Activated CD4-positive, alpha-beta T cell treated with anti-CD3 and anti-CD28 coated beads for 1 hour (primary cell): ENCODE measurements around the gene TM2D3.
"Not testable (repeated sequence)": the region's sequence is repeated elsewhere in the genome, so short reads cannot be mapped to it uniquely, and the experiment has no call there.

ENCODE experiments used
- DNase-seq: peaks from one replicate; pipeline ENCODE4 v3.0.0-alpha.2; 2020

The TM2D3 gene

DNA sequence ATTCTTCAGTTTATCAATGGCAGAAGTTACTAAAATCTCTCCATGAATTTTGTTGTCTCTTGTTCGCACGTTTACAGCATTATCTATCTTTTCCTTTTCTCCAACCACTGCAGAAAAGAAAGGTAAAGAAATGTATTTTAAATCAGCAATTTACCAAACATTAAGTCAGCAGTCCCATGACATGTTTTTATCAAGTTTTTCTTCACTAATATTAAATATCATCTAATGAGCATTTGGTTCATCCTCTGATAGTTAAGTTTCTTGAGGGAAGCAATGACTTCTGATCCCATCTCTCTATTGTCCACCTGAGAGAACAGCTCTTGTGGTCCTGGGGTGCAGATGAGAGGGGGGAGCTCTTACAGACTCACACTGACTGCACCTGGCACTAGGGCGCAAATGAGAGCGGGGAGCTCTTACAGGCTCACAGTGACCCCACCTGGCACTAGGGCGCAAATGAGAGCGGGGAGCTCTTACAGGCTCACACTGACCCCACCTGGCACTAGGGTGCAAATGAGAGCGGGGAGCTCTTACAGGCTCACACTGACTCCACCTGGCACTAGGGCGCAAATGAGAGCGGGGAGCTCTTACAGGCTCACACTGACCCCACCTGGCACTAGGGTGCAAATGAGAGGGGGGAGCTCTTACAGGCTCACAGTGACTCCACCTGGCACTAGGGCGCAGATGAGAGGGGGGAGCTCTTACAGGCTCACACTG is 2.6 kb upstream of the TM2D3 start:
- not testable (repeated sequence) for DNase-seq

DNA sequence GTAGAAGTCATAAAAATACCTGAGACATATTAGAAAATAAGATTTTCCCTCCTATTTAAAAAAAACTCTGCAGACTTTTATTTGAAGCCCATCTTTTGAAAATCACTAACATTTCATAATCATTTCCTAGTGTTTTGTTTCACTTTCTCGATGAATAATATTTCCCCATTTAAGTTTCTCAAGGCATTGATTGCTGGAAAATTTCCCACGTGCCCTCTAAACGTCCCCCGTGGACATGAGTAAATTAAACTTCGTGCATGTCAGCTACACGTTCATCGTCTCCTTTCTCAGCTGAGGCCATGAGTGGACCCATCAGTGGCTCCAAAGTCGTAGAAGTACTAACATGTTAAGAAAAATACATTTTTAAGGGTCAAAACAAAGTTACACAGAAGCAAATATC is 2.0 kb upstream of the TM2D3 start:
- DNase-seq = no peak

DNA sequence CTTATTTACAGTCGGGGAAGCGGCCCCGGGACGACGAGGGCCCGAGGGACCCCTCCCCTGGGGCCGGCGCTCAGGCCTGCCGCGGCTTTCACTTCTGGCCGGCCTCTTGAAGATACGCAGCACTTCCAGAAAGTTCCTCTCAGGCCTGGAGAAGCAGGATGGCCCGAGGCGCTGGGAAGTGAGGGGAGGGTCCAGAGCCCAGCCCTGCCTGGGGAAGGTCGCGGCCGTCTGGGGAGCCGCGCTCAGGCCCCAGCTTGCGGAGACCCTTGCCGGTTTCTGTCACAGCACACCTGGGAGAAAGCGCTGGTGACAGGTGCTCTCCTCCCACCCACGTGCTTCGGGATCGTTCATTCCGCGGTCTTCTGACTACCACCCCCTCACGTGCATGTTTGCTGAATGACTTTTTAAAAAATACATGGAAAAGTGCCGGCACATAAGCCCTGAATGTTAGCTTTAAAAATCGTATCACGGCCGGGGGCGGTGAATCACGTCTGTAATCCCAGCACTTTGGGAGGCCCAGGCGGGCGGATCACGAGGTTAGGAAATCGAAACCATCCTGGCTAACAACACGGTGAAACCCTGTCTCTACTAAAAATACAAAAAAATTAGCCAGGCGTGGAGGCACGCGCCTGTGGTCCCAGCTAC is 727 bp upstream of the TM2D3 start:
- no peak for DNase-seq

DNA sequence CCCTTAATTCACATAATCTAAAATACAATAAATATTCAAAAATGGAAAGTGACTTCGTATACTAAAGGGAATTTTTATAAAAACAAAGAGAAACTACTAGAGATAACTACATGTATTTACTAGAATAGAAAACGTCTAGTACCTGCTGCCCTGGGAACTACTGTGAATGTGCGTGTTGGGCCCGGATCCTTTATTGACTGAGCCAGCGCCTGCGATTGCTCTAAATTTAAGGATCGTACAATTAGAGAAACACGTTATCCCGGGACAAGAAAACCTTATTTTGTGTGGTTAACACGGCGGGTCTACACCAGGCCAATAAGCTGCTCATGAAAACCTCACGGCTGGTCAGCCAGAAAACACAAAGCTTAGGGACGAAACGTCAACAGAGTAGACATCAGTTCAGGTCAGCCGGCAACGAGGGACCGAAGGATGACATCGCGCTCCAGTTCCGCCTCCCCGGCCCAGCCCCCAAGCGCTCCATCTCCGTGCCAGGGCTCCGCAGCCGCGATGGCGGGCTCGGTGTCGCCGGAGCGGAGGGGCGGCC is 555 bp downstream of the TM2D3 start:
- no peak for DNase-seq

DNA sequence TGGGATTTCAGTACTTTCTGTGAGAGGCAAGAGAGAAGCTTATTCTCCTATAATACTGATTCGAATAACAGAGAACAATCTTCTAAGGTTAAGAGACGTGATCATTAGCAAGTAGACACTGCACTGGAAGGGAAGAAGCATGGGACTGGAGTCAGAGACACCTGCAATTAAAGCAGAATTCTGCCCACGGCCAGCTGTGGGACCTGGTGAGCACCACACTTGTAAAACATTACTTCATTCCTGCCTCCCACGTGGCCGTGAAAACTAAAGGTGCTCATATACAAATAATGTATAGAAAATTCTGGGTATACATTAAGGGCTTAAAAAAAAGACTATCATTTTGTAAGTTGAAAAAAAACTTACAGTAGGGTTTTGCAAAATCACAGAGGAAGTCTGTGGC is 2.0 kb downstream of the TM2D3 start:
- no peak for DNase-seq

DNA sequence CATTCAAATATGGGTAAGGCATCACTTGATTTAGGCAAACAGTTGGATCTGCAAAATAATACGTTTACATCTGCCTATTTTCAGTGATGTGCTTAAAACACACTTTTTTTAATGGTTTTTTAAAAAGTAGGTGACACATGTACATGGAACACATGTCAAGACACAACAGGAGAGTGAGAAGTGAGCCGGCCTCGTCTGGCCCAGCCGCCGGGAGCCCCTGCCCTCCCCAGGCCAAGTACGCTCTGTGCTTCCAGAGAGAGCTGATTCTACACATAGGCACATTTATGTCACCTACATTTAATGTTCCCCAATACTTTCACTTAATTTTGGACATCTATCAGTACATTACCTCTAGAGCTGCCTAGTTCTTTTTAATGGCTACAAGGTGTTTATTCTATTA is 3.8 kb downstream of the TM2D3 start:
- DNase-seq = no peak

DNA sequence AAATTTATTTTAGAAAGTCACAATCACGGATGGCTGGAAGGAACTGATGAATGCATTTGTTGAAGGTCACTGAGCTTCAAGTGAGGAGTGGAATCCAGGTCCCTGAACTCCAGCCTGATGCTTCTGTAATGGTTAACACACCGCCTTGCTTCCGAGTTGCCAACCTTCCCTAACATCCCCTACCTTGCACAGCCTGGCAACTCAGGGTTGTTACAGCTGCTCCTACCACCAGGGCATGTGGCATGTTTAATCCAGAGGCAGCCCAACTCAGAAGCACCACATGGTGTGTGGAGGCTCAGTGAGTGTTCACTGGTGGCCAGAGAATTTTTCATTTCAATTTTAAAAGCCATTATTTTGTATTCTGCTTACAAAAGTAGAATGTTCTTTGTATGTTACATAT is 4.9 kb downstream of the TM2D3 start:
- no peak for DNase-seq

DNA sequence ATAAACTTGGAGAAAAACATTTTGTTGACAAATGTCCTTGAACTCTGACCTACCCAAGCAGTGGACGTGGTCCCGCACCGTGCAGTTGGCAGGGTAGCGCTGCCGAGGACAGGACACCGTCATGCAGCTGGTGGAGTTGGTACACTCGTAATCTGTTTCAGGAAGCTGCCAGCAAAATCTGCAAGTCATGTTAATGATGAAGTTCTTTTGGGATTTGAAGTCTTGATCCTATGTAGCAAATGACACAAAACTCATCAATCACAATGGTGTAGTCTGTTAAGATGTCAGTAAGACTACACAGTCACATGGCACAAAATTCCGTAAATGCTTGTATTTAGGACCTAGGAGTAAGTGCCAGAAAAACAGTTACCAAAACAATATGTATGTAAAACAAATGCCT is 5.5 kb downstream of the TM2D3 start:
- DNase-seq = no peak

DNA sequence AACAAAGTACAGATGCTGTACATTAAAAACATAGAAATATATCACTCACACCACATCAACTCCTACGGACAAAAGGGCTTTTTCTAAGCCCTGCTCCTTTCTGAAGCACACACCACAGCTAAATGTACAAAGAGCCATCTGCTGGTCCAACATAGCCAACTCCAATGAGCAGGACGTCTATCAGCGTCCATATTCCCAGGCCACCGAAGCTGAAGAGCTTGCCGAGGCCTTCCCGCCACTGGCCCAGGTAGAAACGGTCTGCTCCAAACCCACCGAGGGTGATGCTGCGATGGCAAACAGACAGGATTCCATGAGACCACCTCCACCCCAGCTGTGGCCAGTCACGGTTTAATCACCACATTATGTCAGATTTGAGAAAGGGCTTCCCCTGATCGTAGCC is 9.8 kb downstream of the TM2D3 start:
- no peak for DNase-seq

DNA sequence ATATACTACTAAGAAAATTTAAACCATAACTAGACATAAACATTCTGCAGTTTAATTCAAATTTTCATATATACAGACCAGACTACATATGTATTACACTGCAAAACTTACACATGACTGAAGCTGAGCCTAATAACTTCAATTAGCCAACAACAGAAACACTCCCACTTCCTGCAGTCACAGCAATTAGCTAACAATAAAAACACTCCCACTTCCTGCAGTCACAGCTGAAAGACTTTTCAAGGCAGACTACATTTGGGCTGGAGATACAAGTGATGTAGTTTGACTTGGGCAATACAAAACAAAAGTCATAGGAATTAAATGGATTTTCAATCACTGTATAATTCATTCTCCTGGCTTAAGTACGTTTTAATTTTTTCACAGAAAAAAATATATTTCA is 10.3 kb downstream of the TM2D3 start:
- no peak for DNase-seq

DNA sequence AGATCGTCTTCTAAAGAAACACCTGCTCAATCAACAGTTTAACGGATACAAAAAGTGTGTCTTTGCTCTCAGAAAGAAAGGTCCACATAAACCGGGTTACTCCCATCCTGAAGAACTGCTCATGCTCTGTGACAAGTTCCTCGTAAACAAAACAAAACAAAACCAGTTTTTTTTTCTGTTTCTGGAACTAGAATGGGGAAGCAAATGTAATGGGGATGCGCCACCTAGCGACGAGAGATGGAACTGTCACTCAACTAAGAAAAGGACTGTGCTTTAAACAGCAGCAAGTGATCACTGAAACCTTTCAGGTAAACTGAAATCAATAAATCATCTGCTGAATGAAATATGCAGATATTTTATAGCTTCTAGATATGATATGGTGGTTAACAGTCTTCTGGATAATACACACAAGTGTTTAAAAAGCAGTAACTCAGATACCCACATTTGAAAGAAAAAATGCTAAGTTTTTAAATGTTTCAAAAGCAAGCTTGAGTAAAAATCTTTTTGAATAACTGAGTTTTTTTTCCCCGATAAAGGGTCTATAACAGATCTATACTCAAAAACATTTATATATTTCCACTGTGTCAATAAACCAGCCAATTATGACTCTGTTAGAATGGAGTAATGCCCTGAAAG is 10.9 kb downstream of the TM2D3 start:
- peak; percentile 57 for DNase-seq

DNA sequence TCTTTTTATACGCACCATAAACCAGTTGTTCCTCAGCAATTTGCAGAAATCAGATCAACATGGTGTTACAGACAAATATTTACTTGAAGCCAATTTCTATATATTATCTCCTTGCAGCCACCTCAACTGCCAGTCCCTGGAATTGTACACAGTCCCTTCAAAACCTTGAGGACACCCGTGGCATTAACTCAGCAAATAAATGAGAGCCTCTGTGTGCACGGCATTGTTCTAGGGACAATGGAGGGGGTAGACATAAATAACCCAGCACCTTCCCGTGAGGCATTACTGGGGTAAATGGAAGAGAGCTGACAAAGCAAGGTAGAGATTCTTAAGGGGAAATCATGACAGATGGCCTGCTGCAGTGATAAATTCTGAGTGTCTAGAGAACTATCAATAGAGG is 12.5 kb downstream of the TM2D3 start:
- DNase-seq = no peak

DNA sequence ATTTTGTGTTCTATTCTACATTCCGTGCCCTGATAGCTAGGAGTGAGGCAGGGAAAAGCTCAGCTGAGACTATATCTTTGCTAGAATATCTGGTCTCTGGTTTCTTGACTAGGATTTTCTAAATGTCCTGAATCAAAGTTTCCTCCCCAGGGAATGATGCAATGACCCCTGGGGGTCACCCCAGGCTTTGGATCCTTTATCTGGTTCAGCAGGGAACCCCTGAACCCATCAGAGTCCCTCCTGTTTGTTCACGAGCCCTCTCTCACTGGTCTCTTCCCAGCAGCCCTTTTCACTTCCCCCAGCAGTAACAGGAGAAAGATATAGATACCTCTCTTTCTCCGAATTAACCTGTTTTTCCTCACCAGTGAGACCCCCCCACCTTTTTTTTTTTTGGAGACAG is 14.3 kb downstream of the TM2D3 start:
- DNase-seq = no peak

DNA sequence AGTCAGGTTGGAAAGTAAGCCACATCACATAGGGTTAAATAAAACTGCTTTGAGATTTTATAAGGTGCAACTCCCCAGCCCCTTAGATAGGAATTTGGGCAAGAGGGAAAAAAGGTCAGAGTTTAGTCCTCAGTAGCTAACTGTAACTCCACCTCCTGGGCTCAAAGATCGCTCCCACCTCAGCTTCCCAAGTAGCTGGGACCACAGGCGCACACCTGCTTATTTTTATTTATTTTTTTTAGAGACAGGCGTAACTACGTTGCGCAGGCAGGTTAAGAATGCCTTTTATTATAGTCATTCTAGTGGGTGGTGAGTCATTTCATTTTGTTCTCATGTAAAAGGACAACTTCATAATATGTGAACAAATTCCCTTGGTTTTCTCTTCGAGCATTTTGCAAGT is 14.7 kb downstream of the TM2D3 start:
- no peak for DNase-seq

DNA sequence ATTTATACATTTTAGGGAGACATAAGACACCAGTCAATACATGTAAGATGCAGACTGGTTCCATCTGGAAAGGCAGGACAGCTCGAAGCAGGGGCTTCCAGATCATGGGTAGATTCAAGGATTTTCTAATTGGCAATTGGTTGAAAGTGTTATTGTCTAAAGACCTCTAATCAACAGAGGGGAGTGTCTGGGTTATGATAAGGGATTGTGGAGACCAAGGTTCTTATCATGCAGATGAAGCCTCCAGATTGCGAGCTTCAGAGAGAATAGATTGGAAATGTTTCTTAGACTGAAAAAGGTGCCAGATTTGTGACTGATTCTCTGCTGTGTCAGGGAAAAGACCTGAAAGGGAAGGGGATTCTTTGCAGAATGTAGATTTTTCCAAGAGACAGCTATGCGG is 15.1 kb downstream of the TM2D3 start:
- no peak for DNase-seq

DNA sequence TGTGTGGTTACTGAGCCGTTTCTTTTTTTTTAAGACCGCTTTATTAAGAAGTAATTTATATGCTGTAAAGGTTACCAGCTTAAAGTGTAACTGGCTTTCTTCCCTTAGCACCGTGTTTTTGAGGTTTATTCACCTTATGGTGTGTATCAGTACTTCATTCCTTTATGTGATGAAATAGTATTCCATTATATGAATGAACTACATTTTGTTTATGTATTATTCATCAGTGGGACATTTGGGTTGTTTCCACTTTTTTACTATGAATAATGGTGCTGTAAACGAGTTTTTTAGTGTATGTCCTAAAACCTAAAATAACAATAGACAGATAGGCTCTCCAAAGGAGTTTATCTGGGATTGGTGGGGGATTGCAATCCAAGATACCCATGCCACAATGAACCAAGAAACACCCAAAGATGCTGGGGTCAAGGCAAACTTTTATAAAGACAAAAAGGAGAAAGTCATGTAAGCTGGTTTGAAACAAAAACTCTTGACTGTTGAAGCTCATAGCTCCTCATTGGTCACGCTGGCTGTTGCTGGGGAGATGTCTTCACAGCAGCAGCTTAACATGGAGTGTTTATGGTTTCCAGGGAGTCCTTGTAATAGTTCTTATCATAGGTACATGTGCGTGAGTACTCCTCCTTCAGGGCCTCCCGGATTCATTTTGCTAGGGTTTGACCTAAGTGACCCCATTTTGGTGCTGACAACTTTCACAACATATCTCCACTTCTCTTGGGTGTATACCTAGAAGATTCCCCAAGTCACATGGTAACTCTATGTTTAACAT is 16.0 kb downstream of the TM2D3 start:
- no peak for DNase-seq

DNA sequence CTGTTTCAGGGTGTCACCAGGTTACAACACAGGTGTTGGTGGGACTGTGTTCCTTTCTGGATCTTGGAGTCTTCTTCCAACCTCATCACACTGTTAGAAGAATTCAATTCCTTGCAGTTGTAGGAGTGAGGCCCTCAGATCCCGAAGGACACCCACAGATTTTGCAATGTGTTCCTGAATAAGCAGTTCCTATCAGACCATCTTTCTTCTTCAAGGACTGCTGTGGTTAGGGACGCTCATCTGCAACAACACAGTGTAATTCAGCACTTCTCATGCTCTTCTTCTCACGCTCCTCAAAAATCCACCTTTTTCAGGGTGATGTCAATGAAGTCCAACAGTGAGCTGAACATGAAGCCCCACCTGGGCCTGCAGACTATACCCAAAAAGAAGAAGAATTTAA is 18.8 kb downstream of the TM2D3 start:
- no peak for DNase-seq

DNA sequence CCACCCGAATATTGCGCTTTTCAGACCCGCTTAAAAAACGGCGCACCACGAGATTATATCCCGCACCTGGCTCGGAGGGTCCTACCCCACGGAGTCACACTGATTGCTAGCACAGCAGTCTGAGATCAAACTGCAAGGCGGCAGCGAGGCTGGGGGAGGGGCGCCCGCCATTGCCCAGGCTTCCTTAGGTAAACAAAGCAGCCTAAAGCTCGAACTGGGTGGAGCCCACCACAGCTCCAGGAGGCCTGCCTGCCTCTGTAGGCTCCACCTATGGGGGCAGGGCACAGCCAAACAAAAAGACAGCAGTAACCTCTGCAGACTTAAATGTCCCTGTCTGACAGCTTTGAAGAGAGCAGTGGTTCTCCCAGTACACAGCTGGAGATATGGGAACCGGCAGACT is 25.5 kb downstream of the TM2D3 start:
- DNase-seq = not testable (repeated sequence)

DNA sequence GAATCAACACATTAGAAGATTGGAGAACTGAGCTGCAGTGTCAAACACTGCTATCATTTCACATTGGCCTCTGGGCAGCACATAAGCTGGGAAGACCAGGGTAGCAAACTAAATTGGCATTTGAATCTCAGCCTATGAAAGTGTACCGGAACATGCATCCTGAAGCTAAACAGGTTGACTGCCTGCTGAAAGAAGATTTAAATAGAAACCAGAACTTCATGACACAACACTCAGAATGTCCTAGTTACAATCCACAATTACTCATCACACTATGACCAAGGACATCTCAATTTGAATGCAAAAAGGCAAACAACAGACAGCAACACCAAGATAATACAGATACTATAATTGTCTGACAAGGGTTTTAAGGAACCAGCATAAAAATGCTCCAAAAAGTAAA is 26.2 kb downstream of the TM2D3 start:
- no peak for DNase-seq

DNA sequence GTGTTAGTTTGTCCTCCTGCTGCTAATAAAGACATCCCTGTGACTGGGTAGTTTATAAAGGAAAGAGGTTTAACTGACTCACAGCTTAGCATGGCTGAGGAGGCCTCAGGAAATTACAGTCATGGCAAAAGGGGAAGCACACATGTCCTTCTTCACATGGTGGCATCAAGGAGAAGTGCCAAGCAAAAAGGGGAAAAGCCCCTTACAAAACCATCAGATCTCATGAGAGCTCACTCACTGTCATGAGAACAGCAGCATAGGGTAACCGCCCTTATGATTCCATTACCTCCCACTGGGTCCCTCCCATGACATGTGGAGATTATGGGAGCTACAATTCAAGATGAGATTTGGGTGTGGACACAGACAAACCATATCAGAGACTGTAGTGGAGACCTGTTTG is 27.0 kb downstream of the TM2D3 start:
- DNase-seq = no peak

DNA sequence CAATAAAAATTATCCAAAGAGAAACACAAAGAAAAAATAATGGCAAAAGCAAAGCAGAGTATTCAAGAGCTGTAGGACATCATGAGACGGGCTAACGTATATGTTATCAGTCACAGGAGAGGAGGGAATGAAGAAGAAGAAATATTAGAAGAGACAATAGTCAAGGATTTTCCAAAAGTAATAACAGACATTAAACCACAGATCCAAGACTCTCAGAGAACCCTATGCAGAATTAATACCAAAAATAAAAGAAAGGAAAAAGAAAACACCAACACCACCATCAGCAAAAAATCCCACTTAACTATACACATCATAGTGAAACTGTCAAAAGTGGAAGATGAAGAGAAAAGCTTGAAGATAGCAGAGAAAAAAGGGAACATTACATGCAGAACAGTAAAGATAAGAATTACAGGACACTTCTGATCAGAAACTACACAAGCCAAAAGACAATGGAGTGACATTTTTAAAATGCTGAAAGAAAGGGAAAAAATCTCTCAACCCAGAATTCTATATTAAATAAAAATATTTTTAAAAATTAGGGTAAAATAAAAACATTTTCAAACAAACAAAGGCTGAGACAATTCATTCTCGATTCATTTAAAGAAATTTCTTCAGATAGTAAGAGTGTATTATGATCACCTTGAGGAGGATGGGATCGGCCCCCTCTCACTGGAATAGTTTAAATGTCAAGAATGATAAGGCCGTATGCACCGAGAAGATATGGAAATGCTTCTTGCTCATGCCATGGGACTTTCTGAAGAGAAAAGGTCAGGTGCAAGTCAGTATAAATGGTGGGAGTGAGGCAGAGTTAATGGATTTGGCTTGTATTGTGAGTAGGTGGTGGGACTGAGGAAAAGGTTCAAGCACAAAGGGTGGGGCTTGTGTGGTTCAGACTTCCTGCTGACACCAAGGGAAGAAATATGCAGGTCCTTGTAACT is 28.5 kb downstream of the TM2D3 start:
- no peak for DNase-seq

DNA sequence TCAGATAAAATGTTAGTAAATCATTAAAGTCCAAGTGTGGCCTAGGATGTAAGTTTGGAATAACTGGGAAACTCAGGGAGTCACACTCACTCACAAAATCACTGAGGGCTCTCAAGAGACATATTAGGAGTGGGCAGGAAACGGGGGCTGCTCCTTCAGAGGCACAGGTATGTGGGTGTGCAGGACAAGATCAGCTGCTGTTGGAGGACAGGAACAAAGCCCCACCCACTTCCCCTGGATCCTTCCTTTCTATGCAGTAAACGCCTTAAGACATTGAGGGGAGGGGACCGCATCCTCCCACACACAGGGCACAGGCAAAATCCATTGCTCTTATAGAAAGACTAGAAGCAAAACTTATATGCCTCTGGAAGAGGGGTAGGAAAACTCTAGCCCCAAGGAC is 30.2 kb downstream of the TM2D3 start:
- no peak for DNase-seq
